Stimulated activated CD4-positive, alpha-beta T cell treated with anti-CD3 and anti-CD28 coated beads, TNF-alpha, amount 100 ng/mL, for 24 hours (primary cell): ENCODE results near the gene RTN4RL1.
A peak's percentile ranks its signal among the peaks of the same experiment; 100 is the strongest.

Source experiments
- DNase-seq, 3 experiments: peaks; one replicate each; pipeline ENCODE4 v3.0.0-alpha.2; 2020; ENCODE audit warnings: low read depth in 3 of 3

RTN4RL1 gene

DNA sequence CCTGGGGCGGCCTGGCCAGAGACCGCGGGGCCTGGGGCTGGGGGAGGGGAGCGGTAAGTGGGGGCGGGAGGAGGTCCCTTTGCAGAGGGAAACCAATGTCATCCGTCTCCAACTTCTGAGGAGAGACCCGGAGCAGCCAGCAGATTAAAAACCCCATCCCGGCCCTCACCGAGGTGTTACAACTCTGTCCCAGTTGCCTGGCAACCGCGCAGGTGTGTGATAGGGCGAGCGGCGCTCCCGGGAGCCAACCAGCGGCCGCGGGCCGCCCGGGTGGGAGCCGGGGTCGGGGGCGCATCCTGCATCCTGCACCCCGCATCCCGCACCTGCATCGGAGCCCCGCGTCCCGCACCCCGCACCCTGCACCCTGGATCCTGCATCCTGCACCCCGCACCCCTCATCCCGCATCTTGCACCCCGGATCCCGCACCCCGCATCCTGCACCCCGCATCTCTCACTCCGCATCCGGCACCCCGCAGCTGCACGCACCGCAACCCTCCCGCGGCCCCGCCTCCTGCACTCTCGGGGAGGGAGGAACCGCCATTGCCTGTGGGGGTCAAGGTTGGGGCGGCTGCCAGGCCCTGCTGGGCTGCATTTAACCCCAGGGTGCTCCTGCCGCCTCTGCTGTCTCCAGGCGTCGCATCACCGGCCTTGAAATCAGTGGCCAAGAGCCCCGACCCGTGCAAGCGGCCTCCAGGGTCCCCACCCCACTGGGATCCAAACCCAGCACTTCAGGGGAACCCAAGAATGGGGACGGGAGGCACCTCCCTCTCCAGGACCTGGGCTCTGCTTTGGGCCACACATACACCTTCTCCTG lies 47.3 kb downstream of the RTN4RL1 start:
- DNase-seq, result no peak

DNA sequence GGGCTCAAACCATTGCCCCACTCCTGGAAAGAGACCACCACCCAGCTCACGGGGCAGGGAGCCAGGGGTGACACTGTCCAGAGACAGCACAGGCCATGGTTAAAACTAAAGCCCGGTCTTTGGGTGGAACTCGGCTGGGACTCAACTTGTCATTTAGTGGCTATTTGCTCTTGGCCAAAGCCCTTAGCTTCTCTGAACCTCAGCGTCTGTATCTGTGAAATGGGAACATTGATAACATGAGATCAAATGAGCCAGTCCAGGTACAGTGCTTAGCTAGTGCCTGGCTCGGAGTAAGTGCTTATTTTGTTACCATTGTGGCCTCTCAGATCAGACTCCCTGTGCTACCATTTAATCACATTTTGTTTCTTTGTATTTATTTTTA lies 48.5 kb downstream of the RTN4RL1 start:
- no peak for DNase-seq

DNA sequence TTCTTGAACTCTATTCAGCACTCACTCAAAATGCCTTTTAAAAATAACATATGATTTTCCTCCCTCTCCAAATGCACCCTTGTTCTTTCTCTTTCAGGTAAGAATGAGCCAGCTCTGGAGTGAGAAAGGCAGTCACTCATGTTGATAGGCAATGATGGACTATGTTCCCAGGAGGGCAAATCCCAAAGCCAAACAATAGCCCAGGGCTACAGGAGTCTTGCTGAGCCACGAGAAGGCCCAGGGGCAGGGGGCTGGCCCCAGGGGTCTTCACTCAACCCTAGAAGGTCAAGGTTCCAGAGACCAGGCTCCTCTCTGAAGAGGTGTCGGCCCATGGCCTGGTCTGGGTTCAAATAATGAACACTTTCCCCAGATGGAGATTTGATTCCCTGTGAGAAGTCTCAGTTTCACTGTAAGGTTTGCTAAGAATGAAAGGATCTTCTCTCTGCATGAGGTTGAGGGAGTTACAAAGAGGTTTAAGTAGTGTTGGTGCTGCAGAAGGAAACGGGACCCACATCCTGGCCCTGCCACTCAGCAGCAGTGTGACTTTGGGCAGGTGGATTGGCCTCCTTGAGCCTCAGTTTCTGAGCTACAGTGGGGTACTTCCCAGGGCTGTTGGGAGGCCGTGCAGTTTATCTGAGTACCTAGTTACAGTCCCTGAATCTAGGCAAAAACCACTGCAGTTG lies 49.0 kb downstream of the RTN4RL1 start:
- no peak for DNase-seq

DNA sequence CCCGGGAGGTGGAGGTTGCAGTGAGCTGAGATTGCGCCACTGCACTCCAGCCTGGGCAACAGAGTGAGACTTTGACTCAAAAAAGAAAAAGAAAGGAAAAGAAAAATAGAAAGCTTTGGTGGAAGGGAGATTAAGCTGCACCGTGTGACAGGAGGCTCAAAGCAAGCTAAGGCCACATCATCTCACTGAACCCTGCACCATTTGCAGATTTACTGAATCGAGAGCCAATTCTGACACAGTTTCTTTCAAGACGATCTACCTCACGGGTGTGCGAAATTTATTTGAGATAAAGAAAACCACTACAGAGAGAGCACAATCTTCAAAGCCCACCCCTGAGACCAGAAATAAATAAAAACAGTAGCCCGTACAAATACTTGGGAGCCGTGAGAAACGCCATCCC lies 49.6 kb downstream of the RTN4RL1 start:
- DNase-seq, result no peak

DNA sequence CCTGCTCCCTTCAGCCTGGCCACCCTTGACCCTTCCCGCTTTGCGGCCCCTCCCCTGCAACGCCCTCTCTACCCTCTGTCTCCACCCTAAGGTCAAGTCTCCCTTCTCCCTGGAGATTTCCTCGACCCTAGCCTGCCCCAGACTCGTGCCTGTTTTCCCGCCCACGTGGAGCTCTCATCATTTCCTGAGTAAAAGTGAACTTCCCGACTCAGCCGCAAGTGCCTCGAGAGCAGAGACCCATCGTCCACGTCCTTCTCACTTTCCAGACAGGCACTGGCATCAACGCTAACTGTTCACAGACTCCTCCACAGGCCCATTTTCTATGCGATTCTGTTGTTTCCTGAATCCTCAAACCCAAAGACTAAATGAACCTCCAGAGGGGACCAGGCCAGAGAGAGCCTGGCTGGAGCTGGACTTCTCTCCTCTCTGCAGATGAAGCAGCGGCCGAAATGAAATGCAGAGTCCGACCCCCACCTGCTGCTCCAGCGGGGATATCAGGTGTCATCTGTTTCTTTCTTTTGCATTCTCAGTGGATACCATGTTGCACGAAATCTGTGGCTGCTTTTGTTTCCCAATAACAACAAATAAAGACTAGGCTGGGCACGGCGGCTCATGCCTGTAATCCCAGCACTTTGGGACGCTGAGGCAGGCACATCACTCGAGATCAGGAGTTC lies 52.5 kb downstream of the RTN4RL1 start:
- peak in 1 of 3 experiments; percentile 18 for DNase-seq

DNA sequence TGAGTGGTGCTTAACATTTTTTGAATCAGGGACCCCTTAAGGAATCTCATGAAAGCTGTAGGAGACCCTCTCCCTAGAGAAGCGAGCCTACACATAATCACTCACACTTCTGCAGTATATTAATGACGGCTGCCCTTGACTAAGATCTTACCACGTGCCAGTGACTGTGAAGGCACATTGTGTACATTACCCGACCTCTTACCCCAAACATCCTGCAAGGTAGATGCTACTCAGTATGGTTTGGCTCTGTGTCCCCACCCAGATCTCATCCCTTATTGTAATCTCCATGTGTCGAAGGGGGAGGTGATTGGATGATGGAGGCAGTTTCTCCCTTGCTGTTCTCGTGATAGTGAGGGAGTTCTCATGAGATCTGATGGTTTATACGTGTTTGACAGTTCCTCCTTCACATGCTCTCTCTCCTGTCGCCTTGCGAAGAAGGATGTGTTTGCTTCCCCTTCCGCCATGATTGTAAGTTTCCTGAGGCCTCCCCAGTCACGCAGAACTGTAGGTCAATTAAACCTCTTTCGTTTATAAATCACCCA lies 54.2 kb downstream of the RTN4RL1 start:
- DNase-seq, result no peak

DNA sequence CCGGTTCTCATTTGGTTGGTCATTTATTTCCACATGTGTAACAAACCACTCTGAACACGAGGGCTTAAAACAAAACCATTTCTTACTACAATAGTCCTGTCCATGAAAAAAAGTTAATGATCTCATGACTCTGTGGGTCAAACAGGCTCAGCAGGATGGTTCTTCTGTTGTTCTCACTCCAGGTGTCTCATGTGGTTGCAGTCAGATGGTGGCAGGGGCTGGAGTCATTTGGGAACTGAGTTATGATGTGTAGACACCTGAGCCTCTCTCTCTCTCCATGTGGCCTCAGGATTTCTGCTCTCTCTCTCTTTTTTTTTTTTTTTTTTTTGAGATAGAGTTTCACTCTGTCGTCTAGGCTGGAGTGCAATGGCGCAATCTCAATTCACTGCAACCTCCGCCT lies 55.4 kb downstream of the RTN4RL1 start:
- DNase-seq, result no peak

DNA sequence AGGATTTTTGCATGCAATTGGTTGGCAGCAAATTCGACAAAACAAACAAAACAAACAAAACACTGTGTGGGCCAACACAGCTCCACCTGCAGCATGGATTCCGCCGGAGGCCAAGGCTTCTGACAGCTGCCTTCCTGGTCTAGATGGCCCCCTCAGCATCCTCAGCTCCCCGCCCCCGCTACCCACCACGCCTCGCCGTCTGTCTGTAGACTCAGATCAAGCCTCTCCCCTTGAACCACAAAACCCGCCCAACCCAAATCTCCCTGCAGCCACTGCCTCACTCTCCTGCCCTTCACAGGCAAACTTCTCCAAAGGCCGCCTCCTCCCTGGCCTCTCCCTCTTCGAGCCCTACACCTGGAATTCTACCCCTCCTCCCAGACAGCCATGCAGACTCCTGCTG lies 57.9 kb downstream of the RTN4RL1 start:
- DNase-seq, result no peak

DNA sequence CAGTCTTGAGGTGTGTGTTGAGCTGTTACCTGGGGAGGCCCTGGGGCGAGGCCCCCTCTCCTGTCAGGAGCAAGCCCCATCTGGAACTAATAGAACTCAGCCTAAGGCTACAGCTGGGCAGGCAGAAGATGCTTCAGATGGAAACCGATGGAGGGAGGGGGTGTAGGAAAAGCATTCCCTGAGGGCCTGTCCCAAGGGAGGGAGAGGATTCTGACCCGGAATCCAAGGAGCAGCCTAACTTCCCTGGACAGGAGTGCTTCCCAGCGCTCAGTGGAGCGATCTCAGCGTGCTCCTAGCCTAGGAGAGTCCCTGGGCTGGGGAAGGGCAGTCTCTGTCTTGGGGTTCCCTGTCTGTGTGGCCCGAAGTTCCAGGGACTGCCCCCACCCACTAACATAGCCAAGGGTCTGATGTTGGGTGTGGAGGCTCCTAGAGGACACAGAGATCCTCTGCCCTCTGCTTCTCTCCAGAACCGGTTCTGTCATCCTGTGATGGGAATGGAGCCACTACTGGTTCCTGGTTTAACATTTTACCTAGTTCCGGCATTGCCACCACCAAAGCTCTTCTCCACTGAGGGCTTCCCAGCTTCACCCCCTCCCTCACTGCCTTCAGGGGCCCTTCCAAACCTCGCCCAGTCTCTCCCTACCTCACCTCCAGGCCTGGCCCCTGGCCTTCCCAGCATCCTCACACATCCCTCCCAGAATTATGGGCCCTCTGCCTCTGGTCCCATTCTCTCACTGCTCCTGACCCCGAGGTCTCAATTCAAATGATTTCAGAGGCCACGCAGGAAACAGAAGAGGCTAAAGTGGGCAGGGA lies 58.7 kb downstream of the RTN4RL1 start:
- no peak for DNase-seq

DNA sequence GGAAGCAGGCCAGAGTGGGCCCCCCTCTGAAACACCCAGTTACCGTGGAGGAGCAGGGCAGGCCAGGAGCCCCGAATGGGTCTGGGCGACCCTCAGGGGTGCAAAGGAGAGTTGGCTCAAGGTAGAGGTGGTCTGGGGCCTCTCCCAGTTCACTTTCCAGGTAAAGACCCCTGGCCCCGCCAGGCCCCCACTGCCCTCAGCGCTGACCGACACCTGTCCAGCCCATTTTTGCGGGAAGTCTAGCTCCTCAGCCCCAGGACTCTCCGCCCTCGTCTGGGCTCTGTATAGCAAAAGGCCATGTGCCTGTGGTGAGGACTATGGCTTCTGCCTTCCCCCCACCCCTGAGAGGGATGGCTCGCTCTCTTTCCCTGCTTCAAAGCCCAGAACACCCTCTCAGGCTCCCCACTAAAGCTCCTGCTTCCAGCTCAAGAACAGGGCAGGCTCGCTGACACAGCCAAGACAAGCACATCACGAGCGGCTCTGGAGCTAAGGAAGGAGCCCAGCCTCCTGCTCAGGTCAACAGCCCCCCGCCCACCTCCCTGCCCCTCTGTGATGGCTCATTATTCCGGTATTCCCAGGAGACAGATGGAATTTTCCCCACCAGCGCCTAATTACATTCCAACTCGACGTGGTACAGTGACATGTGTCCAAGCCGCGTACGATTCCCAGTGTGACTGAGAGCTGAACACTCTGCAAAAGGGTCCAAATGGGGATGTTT lies 59.4 kb downstream of the RTN4RL1 start:
- no peak for DNase-seq

DNA sequence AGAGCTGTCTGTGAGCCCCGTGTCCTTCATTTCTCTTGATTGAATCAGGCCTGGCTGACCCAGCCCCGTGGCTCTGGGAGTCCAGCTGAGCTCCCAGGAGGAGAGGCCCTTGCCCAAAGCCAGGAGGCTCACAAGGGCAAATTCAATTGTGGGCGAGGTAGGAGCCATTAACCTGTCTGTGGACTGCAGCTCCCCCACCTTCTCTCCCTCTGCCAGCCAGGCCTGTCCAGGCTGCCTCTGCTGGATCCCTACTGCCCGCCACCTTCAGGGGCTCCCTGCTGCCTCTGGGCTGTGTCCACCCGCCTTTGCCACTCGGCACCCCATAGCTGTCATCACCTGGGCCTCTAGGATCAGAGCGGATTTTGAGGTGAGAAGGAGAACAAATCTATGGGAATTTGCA lies 61.9 kb downstream of the RTN4RL1 start:
- DNase-seq, result no peak

DNA sequence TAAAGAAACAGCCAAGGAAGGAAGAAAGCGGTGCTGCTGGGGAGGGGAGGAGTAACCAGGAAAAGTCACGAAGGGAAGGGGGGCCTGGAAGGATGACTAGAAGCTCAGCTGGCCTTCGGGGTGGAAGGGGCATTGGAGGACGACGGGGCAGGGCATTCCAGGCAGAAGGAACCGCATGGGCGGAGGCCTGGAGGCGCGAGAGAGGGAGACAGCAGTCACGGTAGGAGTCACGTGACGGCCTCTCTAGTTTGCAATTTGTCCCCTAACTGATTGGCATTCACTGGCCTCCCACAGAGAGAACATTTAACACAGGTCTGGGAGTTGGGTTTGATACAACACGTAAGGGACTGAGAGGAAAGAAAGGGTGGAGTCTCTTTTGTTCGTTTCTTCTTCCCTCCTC lies 63.9 kb downstream of the RTN4RL1 start:
- DNase-seq, result no peak

DNA sequence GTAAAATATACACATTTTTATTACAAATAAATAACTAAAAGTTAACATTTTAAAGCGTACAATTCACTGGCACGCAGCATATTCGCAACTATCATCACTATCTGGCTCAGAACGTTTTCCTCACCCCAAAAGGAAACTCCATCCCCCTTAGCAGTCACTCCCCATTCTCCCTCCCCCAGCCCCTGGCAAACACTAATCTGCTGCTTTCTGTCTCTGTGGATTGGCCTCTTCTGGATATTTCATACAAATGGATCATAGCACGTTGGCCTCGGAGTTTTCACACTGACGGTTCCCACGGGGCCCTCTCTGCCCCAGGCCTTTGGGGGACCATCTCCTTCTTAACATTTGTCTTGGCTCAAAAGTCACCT lies 64.6 kb downstream of the RTN4RL1 start:
- DNase-seq, result no peak

DNA sequence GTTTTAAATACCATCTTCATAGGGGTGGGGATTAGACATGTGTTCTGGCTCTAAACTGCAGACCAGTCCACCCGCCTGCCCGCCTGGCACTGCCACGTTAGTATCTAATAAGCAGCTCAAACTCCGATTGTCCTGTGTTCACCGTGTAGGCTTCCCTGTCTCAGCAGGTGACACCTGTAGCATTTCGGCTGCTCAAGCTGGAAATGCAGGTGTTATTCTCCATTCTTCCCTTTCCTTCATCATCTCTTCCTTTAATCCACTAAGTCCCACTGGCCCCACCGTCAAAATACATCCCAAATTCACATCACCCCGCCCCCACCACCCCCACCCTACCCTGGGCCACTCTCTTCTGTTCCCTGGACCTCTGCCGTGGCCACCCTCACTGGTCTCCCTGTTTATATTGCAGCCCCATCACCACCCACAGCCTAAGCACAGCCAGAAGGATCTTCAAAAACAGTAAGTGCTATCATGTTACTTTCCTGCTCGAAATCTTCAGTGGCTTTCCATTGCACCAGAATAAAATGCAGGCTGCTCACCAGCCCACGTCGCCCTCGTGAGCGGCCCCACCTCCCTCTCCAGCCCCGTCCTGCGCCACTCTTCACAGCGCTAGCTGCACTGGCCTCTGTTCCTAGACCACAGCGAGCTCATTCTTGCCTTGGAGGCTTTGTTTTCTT lies 65.1 kb downstream of the RTN4RL1 start:
- no peak for DNase-seq

DNA sequence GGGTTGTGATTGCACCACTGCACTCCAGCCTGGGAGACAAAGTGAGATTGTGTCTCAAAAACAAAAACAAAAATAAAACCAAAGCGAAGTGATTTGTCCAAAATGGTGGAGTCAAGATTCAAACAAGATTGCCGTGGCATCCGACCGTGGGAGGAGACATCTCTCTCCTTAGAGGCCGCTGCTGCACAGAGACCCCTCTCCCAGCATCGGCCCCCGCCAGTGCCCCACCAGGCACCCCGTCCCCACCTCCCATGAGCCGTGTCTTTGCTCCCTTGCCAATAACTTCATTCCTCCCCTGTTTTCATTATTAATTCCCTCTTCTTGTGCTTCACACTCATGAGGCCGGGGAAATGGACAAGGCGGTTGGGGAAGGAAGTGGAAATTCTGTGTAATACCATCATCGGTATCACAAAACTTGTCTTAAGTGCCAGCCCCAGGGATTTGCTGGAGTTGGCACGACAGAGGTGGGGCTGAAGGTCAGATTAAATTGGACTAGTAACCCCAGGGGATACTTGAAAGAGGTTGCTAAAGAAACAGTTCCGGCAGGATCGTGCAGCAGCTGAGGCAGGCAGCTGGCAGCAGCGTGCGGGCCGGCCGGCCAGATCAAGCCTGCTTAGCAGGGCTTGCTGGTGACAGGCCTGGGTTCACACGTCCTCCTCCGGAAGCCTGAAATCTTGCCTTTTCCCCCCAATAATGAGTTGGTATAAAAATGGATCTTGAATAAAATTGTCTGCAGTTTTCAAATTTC lies 66.8 kb downstream of the RTN4RL1 start:
- no peak for DNase-seq

DNA sequence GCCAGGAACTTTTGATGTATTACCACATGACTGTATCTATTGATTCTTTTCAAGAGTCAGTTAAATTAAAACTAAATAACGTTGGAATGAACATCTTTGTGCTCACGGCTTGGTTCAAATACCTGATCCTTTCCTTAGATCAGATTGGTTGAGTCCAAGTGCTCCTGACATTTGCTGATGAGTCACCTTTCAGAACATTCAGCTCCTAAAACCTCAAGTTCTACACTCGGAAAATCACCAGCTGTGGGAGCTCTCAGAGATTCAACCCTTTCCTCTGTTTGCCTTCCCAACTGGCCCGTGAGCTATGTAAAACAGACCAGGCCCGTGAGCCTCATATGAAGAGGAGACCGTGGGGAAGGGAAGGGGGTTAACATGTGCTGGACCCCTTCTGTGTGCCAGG lies 68.1 kb downstream of the RTN4RL1 start:
- no peak for DNase-seq

DNA sequence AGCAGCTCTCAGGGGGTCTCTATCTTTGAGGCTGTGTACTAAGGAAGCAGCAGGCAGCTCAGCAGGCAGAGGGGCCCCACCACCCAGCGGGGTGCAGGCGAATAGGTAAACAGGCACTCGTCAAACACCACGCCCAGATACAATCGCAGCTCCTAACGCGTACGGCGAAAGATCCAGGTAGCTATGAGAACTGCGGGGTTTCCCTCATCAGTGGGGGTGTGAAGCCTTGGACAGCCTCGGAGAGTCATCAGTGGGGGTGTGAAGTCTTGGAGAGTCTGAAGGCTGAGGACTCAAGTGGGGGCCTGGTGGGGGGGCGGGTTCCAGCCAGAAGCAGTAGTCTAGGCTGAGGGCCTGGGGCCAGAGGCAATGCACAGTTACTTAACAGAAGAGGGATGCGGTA lies 69.0 kb downstream of the RTN4RL1 start:
- DNase-seq, result no peak

DNA sequence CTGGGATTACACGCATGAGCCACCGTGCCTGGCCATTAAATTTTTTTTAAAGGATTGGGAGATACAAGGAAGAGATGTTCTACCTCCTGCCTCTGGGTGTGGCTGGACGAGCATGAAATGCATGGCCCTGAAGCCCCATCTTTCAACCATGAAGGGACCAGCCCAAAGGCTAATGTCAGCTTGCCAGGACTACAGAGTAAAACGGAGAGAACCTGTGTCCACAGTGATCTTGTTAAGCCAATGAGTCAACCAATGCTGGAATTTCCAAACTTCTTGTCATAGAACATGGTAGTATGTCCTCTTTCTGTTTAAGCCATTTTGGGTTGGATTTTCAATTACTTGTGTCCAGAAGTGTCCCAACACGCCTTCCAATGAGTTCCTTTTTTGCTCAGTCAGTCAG lies 71.3 kb downstream of the RTN4RL1 start:
- no peak for DNase-seq

DNA sequence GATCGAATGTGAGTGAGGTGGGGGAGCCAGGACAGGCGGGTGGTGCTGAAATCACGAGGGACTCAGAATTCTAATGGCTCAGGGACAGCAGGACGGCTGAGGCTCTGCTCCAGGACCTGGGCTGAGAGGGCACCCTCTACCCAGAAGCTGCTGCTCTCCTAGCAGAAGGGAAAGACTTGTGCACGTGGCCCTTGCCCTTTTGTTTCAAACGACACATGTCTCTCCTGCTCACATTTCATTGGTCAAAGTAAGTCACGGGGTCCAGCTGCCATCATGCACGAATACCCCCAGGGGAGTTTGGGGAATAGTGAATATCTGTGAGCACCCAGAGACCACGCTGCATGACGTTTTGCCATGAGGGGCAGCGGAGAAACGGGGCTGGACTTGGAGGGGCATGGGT lies 73.2 kb downstream of the RTN4RL1 start:
- DNase-seq, result no peak

DNA sequence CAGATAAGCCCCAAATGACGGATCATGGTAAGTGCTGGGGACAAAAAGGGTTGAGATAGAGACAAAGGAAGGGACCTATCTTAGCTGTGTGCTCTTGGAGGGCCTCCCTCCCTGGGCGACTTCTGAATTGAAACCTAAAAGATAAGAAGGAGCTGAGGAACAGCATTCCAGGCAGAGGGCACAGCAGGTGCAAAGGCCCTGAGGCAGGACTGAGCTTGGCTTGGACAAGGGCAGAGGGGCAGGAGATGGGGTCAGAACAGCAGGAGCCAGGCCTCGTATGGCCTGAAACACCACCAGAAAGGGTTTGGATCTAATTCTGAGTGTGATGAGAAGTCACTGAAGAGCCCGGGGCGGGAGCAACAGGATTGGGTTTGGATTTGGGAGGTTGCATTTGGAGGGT lies 75.4 kb downstream of the RTN4RL1 start:
- no peak for DNase-seq
